HG02885 (cell line): ENCODE measurements around the gene USF3.
A peak's percentile ranks its signal among the peaks of the same experiment; 100 is the strongest.
"Not testable (repeated sequence)": the region's sequence is repeated elsewhere in the genome, so short reads cannot be mapped to it uniquely, and the experiment has no call there.

Experiments
- ATAC-seq: cut with Tn5 transposase; IDR thresholded peaks from one replicate; pipeline ENCODE4 v1.9.1; 2021; ENCODE audit warnings: mild to moderate bottlenecking; ENCODE audit not compliant: unreplicated experiment, poor library complexity

Gene USF3

GRCh38 chr3:113659996-113660395 is 36.4 kb downstream of the USF3 start:
- ATAC-seq: no peak

GRCh38 chr3:113659101-113659541 is 37.3 kb downstream of the USF3 start:
- no peak for ATAC-seq

GRCh38 chr3:113658107-113658506 is 38.3 kb downstream of the USF3 start:
- ATAC-seq: no peak

GRCh38 chr3:113654851-113655250 is 41.6 kb downstream of the USF3 start:
- no peak for ATAC-seq

GRCh38 chr3:113654310-113654709 is 42.1 kb downstream of the USF3 start:
- no peak for ATAC-seq

- ATAC-seq: no peak
Measured at GRCh38 chr3:113649174-113649845, 47.1 kb downstream of the USF3 start.

GRCh38 chr3:113648524-113648923 is 47.9 kb downstream of the USF3 start:
- ATAC-seq: no peak

GRCh38 chr3:113643583-113643982 is 52.9 kb downstream of the USF3 start:
- ATAC-seq: no peak

GRCh38 chr3:113638910-113639309 is 57.5 kb downstream of the USF3 start:
- ATAC-seq: no peak

- no peak for ATAC-seq
Measured at GRCh38 chr3:113637756-113638155, 58.7 kb downstream of the USF3 start.

- not testable (repeated sequence) for ATAC-seq
Measured at GRCh38 chr3:113636034-113636433, 60.4 kb downstream of the USF3 start.

GRCh38 chr3:113634782-113635474 is 61.5 kb downstream of the USF3 start:
- ATAC-seq: no peak

GRCh38 chr3:113631573-113631972 is 64.9 kb downstream of the USF3 start:
- no peak for ATAC-seq

GRCh38 chr3:113630956-113631542 is 65.4 kb downstream of the USF3 start:
- ATAC-seq: peak; percentile 60

- no peak for ATAC-seq
Measured at GRCh38 chr3:113629584-113630421, 66.6 kb downstream of the USF3 start.

- ATAC-seq: no peak
Measured at GRCh38 chr3:113628788-113629187, 67.7 kb downstream of the USF3 start.

- no peak for ATAC-seq
Measured at GRCh38 chr3:113628316-113628715, 68.1 kb downstream of the USF3 start.

- no peak for ATAC-seq
Measured at GRCh38 chr3:113626503-113627371, 69.7 kb downstream of the USF3 start.

GRCh38 chr3:113625834-113626233 is 70.6 kb downstream of the USF3 start:
- no peak for ATAC-seq

- no peak for ATAC-seq
Measured at GRCh38 chr3:113623811-113624210, 72.6 kb downstream of the USF3 start.
